B cell (primary cell): ENCODE results near the gene ENOX1. TPM values are rescaled to one million over a fixed set of nuclear protein-coding genes. Genes with fewer than 3 reads are reported as not detected.

Source experiments
- ATAC-seq: fragments of 200-7000 bp; cut with Tn5 transposase; one replicate; pipeline ENCODE4 v1.10.0; 2021; ENCODE audit warnings: low read depth, mild to moderate bottlenecking, moderate number of reproducible peaks, moderate library complexity
- CTCF ChIA-PET: fragments of 350-600 bp; sonication (Branson Sonifier 250); formaldehyde crosslinking; loops from one replicate; lab custom pipeline; 2021; ENCODE audit warnings: antibody characterized with exemption, inconsistent platforms; lab: Charles Lee
- POLR2A ChIA-PET: fragments of 350-600 bp; sonication (Branson Sonifier 250); formaldehyde crosslinking; loops from one replicate; lab custom pipeline; 2021; ENCODE audit warnings: antibody characterized with exemption; lab: Charles Lee
- DNase-seq: peaks from one replicate; pipeline ENCODE4 v3.0.0; 2013
- H2AFZ ChIP-seq: 2 replicates; pipeline ENCODE4 v1.6.1; 2012; ENCODE audit warnings: mild to moderate bottlenecking, low read depth, low read length; ENCODE audit not compliant: insufficient read depth, poor library complexity, severe bottlenecking
- H3K27ac ChIP-seq, 2 donors: 1 replicate in 1 of 2; 2 replicates in 1 of 2; pipeline ENCODE4 v1.5.1; 2012 to 2013; ENCODE audit warnings: low read length in 2 of 2, mild to moderate bottlenecking in 2 of 2, moderate library complexity in 1 of 2
- H3K27me3 ChIP-seq, 4 experiments: fragments of 200-600 bp in 1 of 4; sonication (generic) in 1 of 4; replicated peaks in 1 of 4; 1 replicate in 2 of 4; 2 replicates in 2 of 4; pipeline versions ENCODE4 v1.6.1 to v1.7.0; 2013 to 2016; ENCODE audit warnings: low read length in 3 of 4, mild to moderate bottlenecking in 2 of 4, mixed read lengths in 1 of 4, moderate library complexity in 1 of 4; ENCODE audit not compliant: insufficient read depth in 4 of 4, control insufficient read depth in 3 of 4; ENCODE audit errors: control extremely low read depth in 1 of 4
- H3K36me3 ChIP-seq, 2 experiments: replicated peaks in 1 of 2; 1 replicate in 1 of 2; 2 replicates in 1 of 2; pipeline versions ENCODE4 v1.6.1 to v1.7.1; 2013; ENCODE audit warnings: low read length in 1 of 2; ENCODE audit not compliant: insufficient read depth in 2 of 2, control insufficient read depth in 1 of 2; ENCODE audit errors: control extremely low read depth in 1 of 2, extremely low read depth in 1 of 2
- H3K4me1 ChIP-seq, 2 donors: fragments of 200-600 bp in 1 of 2; sonication (generic) in 1 of 2; 1 replicate in 1 of 2; 2 replicates in 1 of 2; pipeline versions ENCODE4 v1.5.1 to v1.6.1; 2013 to 2017; ENCODE audit warnings: low read length in 2 of 2; ENCODE audit not compliant: control insufficient read depth in 2 of 2, insufficient read depth in 2 of 2
- H3K4me2 ChIP-seq: replicated peaks from 2 replicates; pipeline ENCODE3; 2012; ENCODE audit warnings: mild to moderate bottlenecking, low read depth, low read length; ENCODE audit not compliant: poor library complexity, severe bottlenecking
- H3K4me3 ChIP-seq, 5 experiments: fragments of 200-600 bp in 1 of 5; sonication (generic) in 1 of 5; 1 replicate in 3 of 5; 2 replicates in 2 of 5; pipeline versions ENCODE4 v1.5.1 to v1.7.0; 2011 to 2016; ENCODE audit warnings: low read length in 4 of 5, mild to moderate bottlenecking in 4 of 5, low read depth in 2 of 5, control low read depth in 1 of 5, moderate library complexity in 1 of 5; ENCODE audit not compliant: insufficient read depth in 1 of 5; ENCODE audit errors: control extremely low read depth in 1 of 5, extremely low read depth in 1 of 5
- H3K79me2 ChIP-seq: fragments of 200-600 bp; sonication (generic); one replicate; pipeline ENCODE4 v1.6.0; 2016; ENCODE audit warnings: low read length; ENCODE audit not compliant: control insufficient read depth, insufficient read depth
- H3K9ac ChIP-seq: fragments of 200-600 bp; sonication (generic); 2 replicates; pipeline ENCODE4 v1.6.1; 2017; ENCODE audit warnings: mild to moderate bottlenecking, low read length, moderate library complexity
- H3K9me3 ChIP-seq, 3 donors: one replicate each; pipeline versions ENCODE4 v1.6.1 to v1.7.1; 2013; ENCODE audit warnings: low read length in 2 of 3; ENCODE audit not compliant: control insufficient read depth in 2 of 3, insufficient read depth in 1 of 3; ENCODE audit errors: control extremely low read depth in 1 of 3
- H4K20me1 ChIP-seq: 2 replicates; pipeline ENCODE4 v1.6.0; 2012; ENCODE audit warnings: mild to moderate bottlenecking, low read length; ENCODE audit not compliant: insufficient read depth, control insufficient read depth, poor library complexity, severe bottlenecking
- H3K27ac Mint-ChIP-seq: one replicate; pipeline ENCODE4 v1.8.0; 2021; ENCODE audit warnings: mixed read lengths
- H3K27me3 Mint-ChIP-seq: one replicate; pipeline ENCODE4 v1.8.0; 2021; ENCODE audit warnings: mixed read lengths
- H3K4me1 Mint-ChIP-seq: one replicate; pipeline ENCODE4 v1.8.0; 2021; ENCODE audit warnings: mixed read lengths
- H3K4me3 Mint-ChIP-seq: one replicate; pipeline ENCODE4 v1.8.0; 2021; ENCODE audit warnings: mixed read lengths
- H3K9me3 Mint-ChIP-seq: one replicate; pipeline ENCODE4 v1.8.0; 2022; ENCODE audit warnings: mixed read lengths; ENCODE audit not compliant: insufficient read depth
- EZH2 ChIP-seq: IDR thresholded peaks from 2 replicates; pipeline ENCODE4 v1.6.1; 2012; ENCODE audit warnings: borderline replicate concordance, low read depth, mild to moderate bottlenecking, moderate library complexity, low read length; ENCODE audit not compliant: insufficient read depth, poor library complexity, severe bottlenecking
- WGBS: methylation state at CpG from one replicate; pipeline ENCODE4 v1.1.5; 2013; ENCODE audit warnings: missing lambda C conversion rate; ENCODE audit not compliant: insufficient coverage; 5-methylcytosine and 5-hydroxymethylcytosine counted together
- intact Hi-C: fragments of 100-400 bp; cut with micrococcal nuclease; formaldehyde crosslinking; loops from one replicate; pipeline ENCODE4 v1.10.0; 2022
- polyA plus RNA-seq: library from polyadenylated mRNA; depleted of rRNA; stranded (reverse); fragments of >200 nt; gene quantifications from 2 replicates; pipeline ENCODE4 v1.2.3, GENCODE V29; 2012
- total RNA-seq, 2 donors: library from RNA; stranded (reverse); fragments of 120-200 nt in 1 of 2; gene quantifications; 1 replicate in 1 of 2; 2 replicates in 1 of 2; pipeline versions ENCODE4 v1.2.3 to v1.2.4, GENCODE V29; 2013 to 2022
- TF ChIP-seq, protein P1 (sequence below): fragments of 200-600 bp; IDR thresholded peaks from one replicate; pipeline ENCODE4 v1.8.0; 2022; ENCODE audit warnings: antibody characterized with exemption, mild to moderate bottlenecking

Gene ENOX1
- total and polyA plus RNA-seq, 2 donors (not counting 1 experiment from before 2014, with no cell fraction given): not detected

DNA sequence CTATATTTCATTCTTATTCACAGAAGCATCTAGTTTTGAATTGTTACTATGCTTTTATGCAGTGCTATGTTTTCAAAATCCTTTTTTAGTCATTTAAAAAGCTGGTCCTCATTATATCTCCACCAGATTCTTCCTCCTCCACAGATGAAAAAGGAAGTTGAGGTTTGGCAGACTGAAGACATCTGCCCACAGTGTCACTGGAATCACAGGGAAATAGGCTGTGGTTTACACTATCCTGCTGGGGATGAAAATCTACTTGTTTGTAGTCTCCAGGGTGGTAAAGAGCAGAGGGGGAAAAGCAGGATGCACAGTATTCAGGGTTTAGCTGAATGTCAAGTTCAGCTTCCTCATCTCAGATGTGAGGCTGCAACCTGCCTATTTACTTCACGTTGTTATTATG, 412.2 kb downstream of the ENOX1 start:
- Histone ChIP-seq H3K27ac (no peak overlapping the region), H3K36me3 (no peaks in the 10 kb centered on the region), H3K79me2 (no peaks in the 10 kb centered on the region), H2AFZ (no peak overlapping the region), H3K9ac (no peak overlapping the region), H3K4me1 (no peaks in the 10 kb centered on the region), H3K9me3 (no peaks in the 10 kb centered on the region), H3K27me3 (peaks cover 0 to 3% (median 0%) of the 10 kb centered on the region in 4 experiments), H3K4me2 (no peak overlapping the region), H3K4me3 (no peak overlapping the region), H4K20me1 (no peaks in the 10 kb centered on the region)
- no peak overlapping the region for H3K4me3 Mint-ChIP-seq
- ChIA-PET CTCF (no interaction called here), POLR2A (no interaction called here)
- TF ChIP-seq EZH2: no peak
- TF ChIP-seq, protein P1, sequence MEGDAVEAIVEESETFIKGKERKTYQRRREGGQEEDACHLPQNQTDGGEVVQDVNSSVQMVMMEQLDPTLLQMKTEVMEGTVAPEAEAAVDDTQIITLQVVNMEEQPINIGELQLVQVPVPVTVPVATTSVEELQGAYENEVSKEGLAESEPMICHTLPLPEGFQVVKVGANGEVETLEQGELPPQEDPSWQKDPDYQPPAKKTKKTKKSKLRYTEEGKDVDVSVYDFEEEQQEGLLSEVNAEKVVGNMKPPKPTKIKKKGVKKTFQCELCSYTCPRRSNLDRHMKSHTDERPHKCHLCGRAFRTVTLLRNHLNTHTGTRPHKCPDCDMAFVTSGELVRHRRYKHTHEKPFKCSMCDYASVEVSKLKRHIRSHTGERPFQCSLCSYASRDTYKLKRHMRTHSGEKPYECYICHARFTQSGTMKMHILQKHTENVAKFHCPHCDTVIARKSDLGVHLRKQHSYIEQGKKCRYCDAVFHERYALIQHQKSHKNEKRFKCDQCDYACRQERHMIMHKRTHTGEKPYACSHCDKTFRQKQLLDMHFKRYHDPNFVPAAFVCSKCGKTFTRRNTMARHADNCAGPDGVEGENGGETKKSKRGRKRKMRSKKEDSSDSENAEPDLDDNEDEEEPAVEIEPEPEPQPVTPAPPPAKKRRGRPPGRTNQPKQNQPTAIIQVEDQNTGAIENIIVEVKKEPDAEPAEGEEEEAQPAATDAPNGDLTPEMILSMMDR: no peak
- H3K4me1 Mint-ChIP-seq: no peaks in the 10 kb centered on the region
- peaks cover 6% of the 10 kb centered on the region for H3K9me3 Mint-ChIP-seq
- ATAC-seq (no peak), DNase-seq (no peak)
- H3K27ac Mint-ChIP-seq: no peak overlapping the region
- intact Hi-C loops: no loop called here
- H3K27me3 Mint-ChIP-seq: peaks cover 10% of the 10 kb centered on the region
- no CpG with 5 or more reads among the region's 1 CpG for WGBS

DNA sequence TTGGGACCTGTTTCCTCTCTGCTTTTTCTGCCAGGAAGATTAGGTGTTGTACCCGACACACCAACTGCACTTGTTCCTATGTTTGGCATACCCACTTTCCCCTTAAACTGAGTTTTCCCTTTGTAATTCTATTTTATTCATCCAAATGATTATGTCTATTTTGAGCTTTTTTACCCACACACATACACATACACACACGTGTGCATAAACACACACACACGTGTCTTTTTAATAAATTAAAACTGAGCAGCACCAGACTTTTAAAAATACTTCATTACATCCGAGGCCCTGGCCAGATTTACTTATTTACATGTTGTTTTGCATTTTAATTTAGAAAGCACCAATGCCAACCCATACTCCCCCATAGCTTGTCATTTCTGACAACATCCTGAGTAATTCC, 413.4 kb downstream of the ENOX1 start:
- ATAC-seq: no peak
- no peak overlapping the region for H3K9ac ChIP-seq
- H3K4me3 ChIP-seq: no peak overlapping the region
- Mint-ChIP-seq H3K9me3 (no peaks in the 10 kb centered on the region), H3K4me3 (no peak overlapping the region), H3K27me3 (peaks cover 10% of the 10 kb centered on the region), H3K27ac (no peak overlapping the region), H3K4me1 (no peaks in the 10 kb centered on the region)
- H3K4me1 ChIP-seq: no peaks in the 10 kb centered on the region
- no peaks in the 10 kb centered on the region for H3K27me3 ChIP-seq
- DNase-seq: no peak
- no peaks in the 10 kb centered on the region for H3K36me3 ChIP-seq
- TF ChIP-seq EZH2: no peak
- TF ChIP-seq, protein P1: no peak
- ChIA-PET POLR2A (no interaction called here), CTCF (no interaction called here)
- H3K9me3 ChIP-seq: no peaks in the 10 kb centered on the region
- no peak overlapping the region for H2AFZ ChIP-seq
- intact Hi-C loops: no loop called here
- no peaks in the 10 kb centered on the region for H3K79me2 ChIP-seq
- 54% methylated on average over 3 of the region's 4 CpGs for WGBS
- H4K20me1 ChIP-seq: no peaks in the 10 kb centered on the region
- no peak overlapping the region for H3K4me2 ChIP-seq
- H3K27ac ChIP-seq: no peak overlapping the region
